AML-193 (cell line): ENCODE data around the gene YJEFN3.
A peak's percentile ranks its signal among the peaks of the same experiment; 100 is the strongest.

Experiments
- DNase-seq, 2 experiments: peaks; one replicate each; lab custom pipeline; 2025; lab: John Stamatoyannopoulos, UW

Gene YJEFN3

DNA sequence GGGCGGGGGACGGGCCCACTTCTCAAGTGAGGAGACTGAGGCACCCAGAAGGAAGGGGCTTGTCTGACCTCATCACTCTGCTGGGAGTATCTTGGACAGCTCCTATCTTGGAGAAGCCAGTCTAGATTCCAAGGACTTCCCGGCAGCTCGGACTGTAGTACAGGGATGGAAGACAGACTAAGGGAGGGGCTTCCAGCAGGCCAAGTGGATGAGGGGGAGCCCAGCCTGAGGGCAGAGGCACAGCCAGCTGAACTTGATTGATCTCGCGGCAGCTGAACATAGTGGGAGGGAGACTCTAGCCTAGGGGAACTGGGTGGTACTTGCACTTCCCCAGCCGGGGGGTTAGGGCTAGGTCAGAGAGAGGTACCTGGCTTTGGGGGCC lies 10.1 kb downstream of the YJEFN3 start:
- DNase-seq, result no peak

DNA sequence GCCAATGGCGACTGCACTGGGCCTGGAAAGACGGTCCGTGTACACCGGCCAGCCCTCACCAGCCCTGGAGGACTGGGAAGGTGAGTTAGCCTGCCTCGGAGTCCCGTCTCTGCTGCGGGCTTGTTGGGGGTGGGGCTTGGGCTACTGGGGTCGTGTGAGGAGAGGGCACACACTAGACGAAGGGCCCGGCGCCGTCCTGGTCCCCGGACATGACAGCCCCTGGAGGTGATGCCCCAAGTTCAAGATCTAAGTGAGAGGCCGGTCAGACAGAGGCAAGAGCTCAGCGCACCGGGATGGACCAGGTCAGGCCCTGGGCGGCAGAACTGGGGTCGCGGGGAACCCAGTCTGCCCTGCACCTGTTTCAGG lies 11.0 kb downstream of the YJEFN3 start:
- no peak for DNase-seq

DNA sequence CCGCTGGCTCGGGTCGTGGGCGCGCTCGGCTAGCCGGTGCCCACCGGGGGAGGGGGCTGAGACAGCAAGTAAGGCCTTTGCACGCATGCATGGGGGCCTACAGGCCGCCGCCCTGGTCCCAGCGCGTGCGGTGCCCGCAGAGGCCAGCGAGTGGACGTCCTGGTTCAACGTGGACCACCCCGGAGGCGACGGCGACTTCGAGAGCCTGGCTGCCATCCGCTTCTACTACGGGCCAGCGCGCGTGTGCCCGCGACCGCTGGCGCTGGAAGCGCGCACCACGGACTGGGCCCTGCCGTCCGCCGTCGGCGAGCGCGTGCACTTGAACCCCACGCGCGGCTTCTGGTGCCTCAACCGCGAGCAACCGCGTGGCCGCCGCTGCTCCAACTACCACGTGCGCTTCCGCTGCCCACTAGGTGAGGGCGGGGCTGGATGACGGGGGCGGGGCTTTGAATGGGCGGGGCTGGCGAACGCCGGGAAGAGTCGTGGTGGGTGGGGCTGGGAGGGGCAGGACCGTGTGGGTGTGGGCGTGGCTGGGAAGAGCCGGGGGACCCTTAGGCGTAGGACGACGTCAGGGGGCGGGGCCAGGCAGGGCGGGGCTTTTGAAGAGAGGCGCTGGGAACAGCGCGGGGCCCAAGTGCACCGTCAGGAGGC lies 11.5 kb downstream of the YJEFN3 start:
- no peak for DNase-seq

- no peak for DNase-seq
Measured at GRCh38 chr19:19540715-19541515, 12.2 kb downstream of the YJEFN3 start.

DNA sequence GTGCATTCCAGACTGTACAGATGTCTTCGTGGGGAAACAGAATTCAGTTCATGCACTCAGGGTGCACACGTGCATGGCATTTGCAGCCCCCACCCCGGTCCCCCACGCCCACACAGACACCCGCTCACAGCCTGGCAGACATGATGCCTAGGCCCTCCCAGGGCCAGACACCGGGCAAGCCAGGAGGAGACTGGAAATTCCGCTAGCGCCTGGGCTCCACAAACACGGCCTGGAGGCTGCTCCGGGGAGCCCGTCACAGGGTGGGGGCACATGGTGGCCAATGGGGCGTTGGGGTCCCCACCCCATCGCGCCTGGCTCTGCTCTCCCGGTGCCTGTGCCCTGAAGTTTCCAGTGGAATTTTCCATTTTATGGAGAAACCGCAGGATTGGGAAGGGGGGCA lies 12.9 kb downstream of the YJEFN3 start:
- DNase-seq, result no peak

- peak; percentile 77 to 82 for DNase-seq
Measured at GRCh38 chr19:19542507-19542906, 13.8 kb downstream of the YJEFN3 start.

DNA sequence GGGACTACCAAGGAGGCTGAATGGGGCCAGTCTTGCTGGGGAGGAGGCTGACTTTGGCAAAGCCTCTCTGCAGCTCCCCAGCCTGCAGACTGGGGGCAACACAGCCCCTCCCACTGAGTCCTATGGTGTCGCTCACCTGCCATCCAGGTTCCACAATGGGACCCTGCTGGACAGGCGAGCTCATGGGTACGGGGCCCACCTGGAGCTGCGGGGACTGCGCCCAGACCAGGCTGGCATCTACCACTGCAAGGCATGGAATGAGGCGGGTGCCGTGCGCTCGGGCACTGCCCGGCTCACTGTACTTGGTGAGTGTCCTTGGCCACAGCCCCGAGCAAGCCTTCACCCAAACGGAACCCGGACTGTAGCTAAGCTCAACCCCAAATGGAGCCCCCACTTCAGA lies 14.4 kb downstream of the YJEFN3 start:
- no peak for DNase-seq

GRCh38 chr19:19543640-19544039 lies 14.9 kb downstream of the YJEFN3 start:
- no peak for DNase-seq

GRCh38 chr19:19544257-19544953 lies 15.7 kb downstream of the YJEFN3 start:
- no peak for DNase-seq

DNA sequence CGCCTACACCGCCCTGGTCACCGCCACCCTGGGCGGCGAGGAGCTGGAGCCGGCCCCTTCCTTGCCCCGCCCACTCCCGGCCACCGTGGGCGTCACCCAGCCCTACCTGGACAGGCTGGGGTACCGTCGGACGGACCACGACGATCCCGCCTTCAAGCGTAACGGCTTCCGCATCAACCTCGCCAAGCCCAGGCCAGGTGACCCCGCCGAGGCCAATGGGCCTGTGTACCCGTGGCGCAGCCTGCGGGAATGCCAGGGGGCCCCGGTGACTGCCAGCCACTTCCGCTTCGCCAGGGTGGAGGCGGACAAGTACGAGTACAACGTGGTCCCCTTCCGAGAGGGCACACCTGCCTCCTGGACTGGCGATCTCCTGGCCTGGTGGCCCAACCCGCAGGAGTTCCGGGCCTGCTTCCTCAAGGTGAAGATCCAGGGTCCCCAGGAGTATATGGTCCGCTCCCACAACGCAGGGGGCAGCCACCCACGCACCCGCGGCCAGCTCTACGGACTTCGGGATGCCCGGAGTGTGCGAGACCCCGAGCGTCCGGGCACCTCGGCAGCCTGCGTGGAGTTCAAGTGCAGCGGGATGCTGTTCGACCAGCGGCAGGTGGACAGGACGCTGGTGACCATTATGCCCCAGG lies 16.4 kb downstream of the YJEFN3 start:
- DNase-seq, result no peak

DNA sequence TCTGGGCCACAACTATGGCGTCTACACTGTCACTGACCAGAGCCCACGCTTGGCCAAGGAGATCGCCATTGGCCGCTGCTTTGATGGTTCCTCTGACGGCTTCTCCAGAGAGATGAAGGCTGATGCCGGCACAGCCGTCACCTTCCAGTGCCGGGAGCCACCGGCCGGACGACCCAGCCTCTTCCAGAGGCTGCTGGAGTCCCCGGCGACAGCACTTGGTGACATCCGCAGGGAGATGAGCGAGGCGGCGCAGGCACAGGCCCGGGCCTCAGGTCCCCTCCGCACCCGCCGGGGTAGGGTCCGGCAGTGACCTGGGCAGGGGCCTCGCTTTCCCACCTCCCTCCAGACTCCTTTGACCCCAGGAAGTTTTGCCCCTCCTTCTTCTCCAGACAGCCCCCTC lies 17.0 kb downstream of the YJEFN3 start:
- DNase-seq, result no peak

- DNase-seq, result no peak
Measured at GRCh38 chr19:19546751-19547162, 18.0 kb downstream of the YJEFN3 start.

DNA sequence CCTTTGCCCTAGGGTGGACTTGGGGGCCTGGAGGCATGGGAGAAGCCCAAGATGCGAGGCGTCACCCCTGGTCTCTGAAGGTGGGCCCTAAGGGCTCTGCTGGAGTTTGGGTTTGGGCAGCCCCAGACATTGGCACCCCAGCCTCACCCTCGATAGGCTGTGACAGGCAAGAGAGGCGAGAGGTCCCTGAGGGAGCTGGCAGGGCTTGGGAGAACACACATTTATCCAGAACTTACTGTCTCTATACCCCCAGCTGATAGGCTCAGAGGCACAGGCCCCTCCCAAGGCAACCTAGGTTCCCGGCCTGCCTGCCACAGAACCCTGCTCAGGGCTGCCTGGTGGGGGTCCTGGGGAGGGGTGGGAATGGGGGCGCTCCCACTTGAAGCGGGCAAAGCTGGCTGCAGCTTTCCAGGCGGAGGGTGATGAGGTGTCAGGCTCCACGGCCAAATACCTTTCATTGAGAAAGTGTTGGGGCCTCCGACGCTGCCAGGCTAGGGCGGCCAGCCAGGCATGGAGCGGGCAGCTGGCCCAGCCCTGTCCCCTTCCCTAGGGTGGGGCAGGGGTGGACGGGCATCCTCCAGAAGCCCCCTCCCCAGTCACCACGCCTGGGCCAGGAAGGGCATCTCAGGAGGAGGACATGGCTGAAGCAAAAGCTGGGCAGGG lies 19.1 kb downstream of the YJEFN3 start:
- no peak for DNase-seq

DNA sequence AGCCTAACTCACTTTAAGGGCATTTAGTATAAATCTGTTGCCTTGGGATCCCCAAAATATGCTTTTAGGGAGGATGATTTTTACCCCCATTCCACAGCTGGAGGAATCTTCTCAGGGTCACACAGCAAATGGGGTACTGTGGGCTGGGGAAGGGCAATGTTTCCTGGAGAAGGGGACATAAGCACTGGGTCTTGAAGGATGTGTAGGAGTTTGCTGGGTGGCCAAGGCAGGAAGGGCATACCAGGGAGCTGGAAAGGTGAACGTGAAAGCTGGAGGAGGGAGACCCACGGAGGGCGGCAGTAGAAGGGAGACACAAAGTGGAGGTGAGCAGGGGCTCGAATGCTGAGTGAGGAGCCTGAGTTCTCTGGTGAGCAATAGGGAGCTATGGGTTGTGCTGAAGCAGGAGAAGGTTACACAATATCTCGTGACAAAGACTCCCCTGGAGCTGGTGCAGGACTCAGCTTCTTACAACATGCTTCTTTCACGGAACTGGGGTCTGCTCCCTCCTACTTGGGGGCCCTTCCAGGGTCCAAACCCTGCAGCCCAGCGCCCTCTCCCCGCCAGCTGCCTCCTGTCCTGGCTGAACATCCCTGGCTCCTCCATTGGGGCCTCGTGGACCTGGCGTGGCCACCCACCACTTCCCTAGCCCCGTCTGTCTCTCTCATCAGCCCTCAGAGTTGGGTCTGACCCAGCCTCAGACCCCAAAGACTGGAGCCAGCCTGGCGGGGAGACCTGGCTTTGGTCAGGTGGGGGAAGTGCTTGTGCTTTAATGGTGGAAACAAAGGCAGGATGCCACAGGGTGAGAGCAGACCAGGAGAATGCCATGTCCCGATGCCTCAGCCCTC lies 20.4 kb downstream of the YJEFN3 start:
- DNase-seq, result peak; percentile 44 to 55

- no peak for DNase-seq
Measured at GRCh38 chr19:19549804-19550464, 21.2 kb downstream of the YJEFN3 start.

DNA sequence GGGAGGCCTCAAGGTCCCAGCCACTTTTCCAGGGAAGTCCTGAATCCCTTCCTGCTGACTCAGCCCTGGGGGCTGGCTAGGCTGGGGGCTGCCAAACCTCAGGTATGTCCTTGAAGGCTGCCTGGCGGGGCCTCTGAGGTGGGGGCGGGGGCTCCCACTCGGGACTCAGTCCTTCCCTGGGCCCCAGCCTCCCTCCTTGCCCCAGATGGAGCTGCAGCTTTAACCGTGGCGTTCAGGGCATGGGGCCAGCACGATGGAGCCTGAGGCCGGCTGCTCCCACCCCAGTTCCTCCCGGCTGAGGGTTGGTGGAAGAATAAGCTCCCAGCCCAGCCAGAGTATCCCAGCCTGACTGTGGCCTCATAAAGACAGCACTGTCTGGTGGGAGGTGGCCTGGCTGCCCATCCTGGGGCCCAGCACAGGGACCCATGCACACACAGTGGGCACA lies 21.8 kb downstream of the YJEFN3 start:
- no peak for DNase-seq

- DNase-seq, result no peak
Measured at GRCh38 chr19:19550972-19551852, 22.5 kb downstream of the YJEFN3 start.

DNA sequence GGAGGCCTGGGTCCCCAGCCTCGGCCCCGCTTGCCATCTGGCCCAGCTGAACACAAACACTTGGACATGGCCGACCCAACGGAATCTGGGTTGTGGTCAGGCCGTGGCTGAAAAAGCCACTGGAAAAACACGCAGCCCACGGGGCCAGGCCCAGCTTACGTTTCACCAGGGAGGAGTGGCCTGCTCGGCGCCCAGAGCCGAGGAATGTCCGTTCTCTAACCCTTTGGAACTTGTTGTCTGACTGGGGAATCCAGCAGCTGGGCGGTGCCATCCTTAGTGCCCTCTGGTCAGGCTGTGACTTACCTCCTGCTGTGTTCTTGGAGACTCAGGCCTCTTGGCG lies 23.1 kb downstream of the YJEFN3 start:
- no peak for DNase-seq

DNA sequence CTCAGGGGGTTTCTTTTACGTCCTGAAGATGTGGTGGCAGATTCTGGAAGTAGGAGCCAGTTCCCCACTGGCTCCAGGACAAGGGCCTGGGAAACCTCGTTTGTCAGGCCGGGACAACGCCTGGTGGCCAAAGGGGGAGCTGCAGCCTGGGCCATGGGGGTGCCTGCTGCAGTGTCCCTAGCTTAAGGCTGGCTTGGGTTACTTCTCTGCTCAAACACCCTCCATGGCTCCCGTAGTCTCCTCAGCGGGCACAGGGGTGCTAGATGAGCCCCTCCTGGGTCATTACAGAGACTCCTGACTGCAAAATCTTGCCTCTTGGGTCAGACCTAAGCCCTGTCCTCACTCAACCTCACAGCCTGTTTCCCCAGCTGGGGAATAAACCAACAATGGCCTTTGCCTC lies 24.1 kb downstream of the YJEFN3 start:
- DNase-seq, result peak in 1 of 2 experiments; percentile 8

- no peak for DNase-seq
Measured at GRCh38 chr19:19553670-19554069, 25.0 kb downstream of the YJEFN3 start.
